ENCODE data around the gene PDZD2.

Gene PDZD2

DNA sequence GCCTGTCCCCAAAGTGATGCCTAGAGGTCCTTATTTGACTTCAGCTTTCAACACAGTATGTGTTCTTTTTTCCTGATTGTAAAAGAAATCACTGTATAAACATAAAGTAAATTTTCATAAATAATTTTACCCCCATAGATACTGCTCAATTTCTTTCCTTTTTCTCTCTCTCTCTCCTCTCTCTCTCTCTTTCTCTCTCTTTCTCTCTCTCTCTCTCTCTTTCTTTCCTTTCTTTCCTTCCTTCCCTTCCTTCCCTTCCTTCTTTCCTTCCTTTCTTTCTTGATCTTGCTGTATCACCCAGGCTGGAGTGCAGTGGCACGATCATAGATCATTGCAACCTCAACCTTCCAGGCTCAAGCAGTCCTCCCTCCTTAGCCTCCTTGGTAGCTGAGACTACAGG lies 64.8 kb downstream of the PDZD2 start:
- Histone ChIP-seq H3K27me3 (ENCODE audit: low read depth, low read length) (no peaks in the 10 kb centered on the region), H3K4me1 (ENCODE audit: low read length) (no peaks in the 10 kb centered on the region), H3K4me3 (ENCODE audit: low read length) (no peak overlapping the region), H3K27ac (ENCODE audit: low read length) (no peak overlapping the region), H4K20me1 (ENCODE audit: insufficient read depth, low read length) (no peaks in the 10 kb centered on the region), H3K9ac (ENCODE audit: low read length) (no peak overlapping the region), H2AFZ (ENCODE audit: low read depth, low read length) (no peak overlapping the region), H3K79me2 (ENCODE audit: low read length) (no peaks in the 10 kb centered on the region), H3K4me2 (ENCODE audit: low read length) (no peak overlapping the region), H3K36me3 (replicated peaks; ENCODE audit: low read depth, low read length) (no peaks in the 10 kb centered on the region), H3K9me3 (ENCODE audit: insufficient read depth, low read length) (no peaks in the 10 kb centered on the region)
- TF ChIP-seq EZH2phosphoT487 (IDR thresholded peaks at IDR 0.05; ENCODE audit: low read depth): no peak
- TF ChIP-seq, protein P1, sequence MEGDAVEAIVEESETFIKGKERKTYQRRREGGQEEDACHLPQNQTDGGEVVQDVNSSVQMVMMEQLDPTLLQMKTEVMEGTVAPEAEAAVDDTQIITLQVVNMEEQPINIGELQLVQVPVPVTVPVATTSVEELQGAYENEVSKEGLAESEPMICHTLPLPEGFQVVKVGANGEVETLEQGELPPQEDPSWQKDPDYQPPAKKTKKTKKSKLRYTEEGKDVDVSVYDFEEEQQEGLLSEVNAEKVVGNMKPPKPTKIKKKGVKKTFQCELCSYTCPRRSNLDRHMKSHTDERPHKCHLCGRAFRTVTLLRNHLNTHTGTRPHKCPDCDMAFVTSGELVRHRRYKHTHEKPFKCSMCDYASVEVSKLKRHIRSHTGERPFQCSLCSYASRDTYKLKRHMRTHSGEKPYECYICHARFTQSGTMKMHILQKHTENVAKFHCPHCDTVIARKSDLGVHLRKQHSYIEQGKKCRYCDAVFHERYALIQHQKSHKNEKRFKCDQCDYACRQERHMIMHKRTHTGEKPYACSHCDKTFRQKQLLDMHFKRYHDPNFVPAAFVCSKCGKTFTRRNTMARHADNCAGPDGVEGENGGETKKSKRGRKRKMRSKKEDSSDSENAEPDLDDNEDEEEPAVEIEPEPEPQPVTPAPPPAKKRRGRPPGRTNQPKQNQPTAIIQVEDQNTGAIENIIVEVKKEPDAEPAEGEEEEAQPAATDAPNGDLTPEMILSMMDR (IDR thresholded peaks at IDR 0.05; ENCODE audit: low read depth, low read length): no peak

DNA sequence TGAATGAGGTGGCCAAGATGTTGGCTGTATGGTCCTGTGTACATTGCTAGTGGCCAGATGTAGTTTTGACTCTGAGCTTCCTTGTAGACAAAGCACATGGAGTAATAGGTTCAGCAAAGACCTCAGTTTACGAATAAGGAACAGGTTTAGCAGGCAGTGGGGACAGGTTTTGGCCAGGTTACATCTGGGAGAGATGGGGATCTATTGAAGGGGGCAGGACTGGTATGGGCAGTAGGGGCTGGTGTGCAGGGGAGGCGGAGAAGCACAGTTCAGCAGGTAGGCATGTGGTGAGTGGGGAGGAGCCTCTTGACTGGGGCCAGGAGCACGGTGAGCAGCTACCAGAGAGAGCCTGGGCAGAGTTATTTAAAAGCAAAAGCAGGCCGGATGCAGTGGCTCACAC lies 67.3 kb downstream of the PDZD2 start:
- no peak overlapping the region for H2AFZ ChIP-seq (ENCODE audit: low read depth, low read length)
- H3K4me3 ChIP-seq (ENCODE audit: low read length): no peak overlapping the region
- no peaks in the 10 kb centered on the region for H4K20me1 ChIP-seq (ENCODE audit: insufficient read depth, low read length)
- H3K79me2 ChIP-seq (ENCODE audit: low read length): no peaks in the 10 kb centered on the region
- no peaks in the 10 kb centered on the region for H3K4me1 ChIP-seq (ENCODE audit: low read length)
- H3K27me3 ChIP-seq (ENCODE audit: low read depth, low read length): no peaks in the 10 kb centered on the region
- no peak overlapping the region for H3K4me2 ChIP-seq (ENCODE audit: low read length)
- TF ChIP-seq, protein P1 (IDR thresholded peaks at IDR 0.05; ENCODE audit: low read depth, low read length): no peak
- TF ChIP-seq EZH2phosphoT487 (IDR thresholded peaks at IDR 0.05; ENCODE audit: low read depth): no peak
- H3K9ac ChIP-seq (ENCODE audit: low read length): no peak overlapping the region
- no peak overlapping the region for H3K27ac ChIP-seq (ENCODE audit: low read length)
- no peaks in the 10 kb centered on the region for H3K36me3 ChIP-seq (replicated peaks; ENCODE audit: low read depth, low read length)
- no peaks in the 10 kb centered on the region for H3K9me3 ChIP-seq (ENCODE audit: insufficient read depth, low read length)

DNA sequence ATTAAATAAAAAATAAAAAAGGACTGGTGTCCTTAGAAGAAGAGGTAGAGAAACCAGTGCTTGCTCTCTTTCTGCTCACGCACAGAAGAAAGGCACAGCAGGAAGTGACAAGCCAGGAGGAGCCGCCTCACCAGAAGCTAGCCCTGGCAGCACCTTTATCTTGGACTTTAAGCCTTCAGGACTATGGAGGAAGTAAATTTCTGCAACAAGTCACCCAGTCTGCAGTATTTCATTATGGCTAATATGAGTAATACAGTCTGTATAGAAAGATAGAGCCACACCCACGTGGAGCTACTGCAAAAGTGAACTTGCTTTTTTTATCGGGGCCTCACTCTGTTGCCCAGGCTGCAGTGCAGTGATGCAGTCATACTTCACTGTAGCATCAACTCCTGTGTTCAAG lies 68.4 kb downstream of the PDZD2 start:
- Histone ChIP-seq H3K27ac (ENCODE audit: low read length) (no peak overlapping the region), H3K4me3 (ENCODE audit: low read length) (no peak overlapping the region), H2AFZ (ENCODE audit: low read depth, low read length) (no peak overlapping the region), H3K36me3 (replicated peaks; ENCODE audit: low read depth, low read length) (no peaks in the 10 kb centered on the region), H3K79me2 (ENCODE audit: low read length) (no peaks in the 10 kb centered on the region), H3K9me3 (ENCODE audit: insufficient read depth, low read length) (no peaks in the 10 kb centered on the region), H3K4me1 (ENCODE audit: low read length) (no peaks in the 10 kb centered on the region), H4K20me1 (ENCODE audit: insufficient read depth, low read length) (no peaks in the 10 kb centered on the region), H3K4me2 (ENCODE audit: low read length) (no peak overlapping the region), H3K27me3 (ENCODE audit: low read depth, low read length) (no peaks in the 10 kb centered on the region), H3K9ac (ENCODE audit: low read length) (no peak overlapping the region)
- TF ChIP-seq, protein P1 (IDR thresholded peaks at IDR 0.05; ENCODE audit: low read depth, low read length): no peak

DNA sequence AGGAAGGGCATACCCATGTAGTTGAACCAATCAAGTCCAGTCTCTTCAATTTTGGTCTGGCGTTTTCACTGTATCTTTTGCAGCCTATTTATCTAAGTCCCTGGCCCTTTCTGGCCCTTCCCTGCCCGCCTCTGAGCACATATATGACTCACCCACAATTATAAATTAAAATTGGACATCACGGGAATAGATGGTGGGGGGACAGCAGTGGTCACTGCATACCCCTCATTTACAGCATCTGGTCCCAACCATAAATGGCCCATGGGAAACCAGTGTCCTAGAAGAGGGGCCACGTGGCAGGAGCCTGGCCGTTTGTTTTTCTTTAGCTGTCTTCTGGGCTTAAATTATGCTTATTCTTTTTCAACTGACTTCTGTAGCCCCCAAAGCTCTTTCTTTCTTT lies 69.2 kb downstream of the PDZD2 start:
- H2AFZ ChIP-seq (ENCODE audit: low read depth, low read length): no peak overlapping the region
- no peaks in the 10 kb centered on the region for H3K27me3 ChIP-seq (ENCODE audit: low read depth, low read length)
- H3K4me3 ChIP-seq (ENCODE audit: low read length): no peak overlapping the region
- no peaks in the 10 kb centered on the region for H3K79me2 ChIP-seq (ENCODE audit: low read length)
- H3K4me1 ChIP-seq (ENCODE audit: low read length): no peaks in the 10 kb centered on the region
- H3K27ac ChIP-seq (ENCODE audit: low read length): no peak overlapping the region
- H3K4me2 ChIP-seq (ENCODE audit: low read length): no peak overlapping the region
- TF ChIP-seq EZH2phosphoT487 (IDR thresholded peaks at IDR 0.05; ENCODE audit: low read depth): no peak
- TF ChIP-seq, protein P1 (IDR thresholded peaks at IDR 0.05; ENCODE audit: low read depth, low read length): no peak
- H3K9me3 ChIP-seq (ENCODE audit: insufficient read depth, low read length): no peaks in the 10 kb centered on the region
- no peak overlapping the region for H3K9ac ChIP-seq (ENCODE audit: low read length)
- H3K36me3 ChIP-seq (replicated peaks; ENCODE audit: low read depth, low read length): no peaks in the 10 kb centered on the region
- no peaks in the 10 kb centered on the region for H4K20me1 ChIP-seq (ENCODE audit: insufficient read depth, low read length)

Measured in OCI-LY3 (cell line).